Right lung (tissue), 5 donors: ENCODE results near the gene HBA1. TPM values are rescaled to one million over a fixed set of nuclear protein-coding genes. Genes with fewer than 3 reads are reported as not detected.
A peak's percentile ranks its signal among the peaks of the same experiment; 100 is the strongest.
"Not testable (repeated sequence)": the region's sequence is repeated elsewhere in the genome, so short reads cannot be mapped to it uniquely, and the experiment has no call there.

Experiments used
- DNase-seq, 2 donors: peaks; one replicate each; pipeline ENCODE4 v3.0.0-alpha.2; 2013
- polyA plus RNA-seq, 5 donors: library from polyadenylated mRNA; unstranded; fragments of 120-200 nt; gene quantifications; one replicate each; pipeline versions ENCODE4 v1.2.1 to v1.2.3, GENCODE V29; 2013; ENCODE audit warnings: inconsistent platforms in 1 of 5, low replicate concordance in 1 of 5; ENCODE audit not compliant: insufficient read length in 5 of 5, insufficient read depth in 1 of 5

The HBA1 gene
- polyA plus RNA-seq, 5 donors = 605 to 2,429 (median 1,859) TPM

- DNase-seq = not testable (repeated sequence)
These were observed 4.0 kb upstream of the HBA1 start, which contains the start of gene HBA2 for GRCh38 chr16:172374-172941. Gene HBA2 (plus strand): TSS chr16:172876. CDS start chr16:172913, 37 bp downstream.

DNA sequence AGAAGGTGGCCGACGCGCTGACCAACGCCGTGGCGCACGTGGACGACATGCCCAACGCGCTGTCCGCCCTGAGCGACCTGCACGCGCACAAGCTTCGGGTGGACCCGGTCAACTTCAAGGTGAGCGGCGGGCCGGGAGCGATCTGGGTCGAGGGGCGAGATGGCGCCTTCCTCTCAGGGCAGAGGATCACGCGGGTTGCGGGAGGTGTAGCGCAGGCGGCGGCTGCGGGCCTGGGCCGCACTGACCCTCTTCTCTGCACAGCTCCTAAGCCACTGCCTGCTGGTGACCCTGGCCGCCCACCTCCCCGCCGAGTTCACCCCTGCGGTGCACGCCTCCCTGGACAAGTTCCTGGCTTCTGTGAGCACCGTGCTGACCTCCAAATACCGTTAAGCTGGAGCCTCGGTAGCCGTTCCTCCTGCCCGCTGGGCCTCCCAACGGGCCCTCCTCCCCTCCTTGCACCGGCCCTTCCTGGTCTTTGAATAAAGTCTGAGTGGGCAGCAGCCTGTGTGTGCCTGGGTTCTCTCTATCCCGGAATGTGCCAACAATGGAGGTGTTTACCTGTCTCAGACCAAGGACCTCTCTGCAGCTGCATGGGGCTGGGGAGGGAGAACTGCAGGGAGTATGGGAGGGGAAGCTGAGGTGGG lies 3.1 kb upstream of the HBA1 start:
- DNase-seq = not testable (repeated sequence)

GRCh38 chr16:173928-174769 lies 2.3 kb upstream of the HBA1 start:
- peak in 1 of 2 donors; percentile 34 for DNase-seq

- DNase-seq = no peak
These were observed 1.2 kb upstream of the HBA1 start for GRCh38 chr16:175011-175949.

- not testable (repeated sequence) for DNase-seq
These were observed 474 bp upstream of the HBA1 start for GRCh38 chr16:176006-176405.

- DNase-seq = no peak
These were observed 928 bp downstream of the HBA1 start for GRCh38 chr16:177394-177822.

GRCh38 chr16:177981-178667 lies 1.6 kb downstream of the HBA1 start:
- no peak for DNase-seq

- DNase-seq = no peak
These were observed 2.2 kb downstream of the HBA1 start for GRCh38 chr16:178668-179015.

DNA sequence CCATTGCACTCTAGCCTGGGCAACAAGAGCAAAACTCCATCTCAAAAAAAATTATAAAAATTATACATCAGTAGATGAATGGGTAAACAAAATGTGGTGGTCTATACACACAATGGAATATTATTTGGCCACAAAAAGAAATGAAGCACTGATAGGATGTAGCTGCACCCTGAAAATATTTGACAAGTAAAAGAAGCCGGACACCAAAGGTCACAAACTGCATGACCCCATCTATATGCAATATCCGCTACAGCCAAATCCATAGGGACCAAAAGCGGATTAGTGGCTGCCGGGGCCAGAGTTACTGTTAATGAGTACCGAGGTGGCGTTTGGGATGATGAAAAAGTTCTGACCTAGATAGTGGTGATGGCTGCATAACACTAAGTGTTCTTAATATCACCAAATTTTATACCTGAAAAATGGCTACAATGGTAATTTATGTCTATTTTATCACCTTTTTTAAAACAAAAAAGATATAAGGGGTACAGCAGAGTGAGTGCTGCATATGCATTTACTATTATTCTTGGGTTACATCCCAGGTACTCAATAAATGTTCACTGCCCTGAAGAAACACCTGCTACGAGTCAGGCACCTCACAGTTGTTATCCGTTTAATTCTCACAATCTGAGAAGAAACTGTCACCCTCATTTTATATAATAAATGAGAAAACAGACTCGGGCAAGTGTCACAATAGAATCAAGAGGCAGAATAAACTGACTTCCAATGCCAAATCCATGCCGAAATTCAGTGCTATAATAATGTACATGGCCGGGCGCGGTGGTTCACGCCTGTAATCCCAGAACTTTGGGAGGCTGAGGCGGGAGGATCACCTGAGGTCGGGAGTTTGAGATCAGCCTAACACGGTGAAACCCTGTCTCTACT lies 3.0 kb downstream of the HBA1 start:
- no peak for DNase-seq

DNA sequence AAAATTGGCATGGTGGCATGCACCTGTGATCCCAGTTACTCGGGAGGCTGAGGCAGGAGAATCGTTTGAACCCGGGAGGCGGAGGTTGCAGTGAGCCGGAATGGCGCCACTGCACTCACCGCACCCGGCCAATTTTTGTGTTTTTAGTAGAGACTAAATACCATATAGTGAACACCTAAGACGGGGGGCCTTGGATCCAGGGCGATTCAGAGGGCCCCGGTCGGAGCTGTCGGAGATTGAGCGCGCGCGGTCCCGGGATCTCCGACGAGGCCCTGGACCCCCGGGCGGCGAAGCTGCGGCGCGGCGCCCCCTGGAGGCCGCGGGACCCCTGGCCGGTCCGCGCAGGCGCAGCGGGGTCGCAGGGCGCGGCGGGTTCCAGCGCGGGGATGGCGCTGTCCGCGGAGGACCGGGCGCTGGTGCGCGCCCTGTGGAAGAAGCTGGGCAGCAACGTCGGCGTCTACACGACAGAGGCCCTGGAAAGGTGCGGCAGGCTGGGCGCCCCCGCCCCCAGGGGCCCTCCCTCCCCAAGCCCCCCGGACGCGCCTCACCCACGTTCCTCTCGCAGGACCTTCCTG lies 3.7 kb downstream of the HBA1 start, which contains the start of gene HBQ1:
Gene HBQ1 (plus strand): TSS at position 359 of the 575 bp plus-strand sequence. CDS start 28 bp downstream, at position 387.
- DNase-seq = no peak

DNA sequence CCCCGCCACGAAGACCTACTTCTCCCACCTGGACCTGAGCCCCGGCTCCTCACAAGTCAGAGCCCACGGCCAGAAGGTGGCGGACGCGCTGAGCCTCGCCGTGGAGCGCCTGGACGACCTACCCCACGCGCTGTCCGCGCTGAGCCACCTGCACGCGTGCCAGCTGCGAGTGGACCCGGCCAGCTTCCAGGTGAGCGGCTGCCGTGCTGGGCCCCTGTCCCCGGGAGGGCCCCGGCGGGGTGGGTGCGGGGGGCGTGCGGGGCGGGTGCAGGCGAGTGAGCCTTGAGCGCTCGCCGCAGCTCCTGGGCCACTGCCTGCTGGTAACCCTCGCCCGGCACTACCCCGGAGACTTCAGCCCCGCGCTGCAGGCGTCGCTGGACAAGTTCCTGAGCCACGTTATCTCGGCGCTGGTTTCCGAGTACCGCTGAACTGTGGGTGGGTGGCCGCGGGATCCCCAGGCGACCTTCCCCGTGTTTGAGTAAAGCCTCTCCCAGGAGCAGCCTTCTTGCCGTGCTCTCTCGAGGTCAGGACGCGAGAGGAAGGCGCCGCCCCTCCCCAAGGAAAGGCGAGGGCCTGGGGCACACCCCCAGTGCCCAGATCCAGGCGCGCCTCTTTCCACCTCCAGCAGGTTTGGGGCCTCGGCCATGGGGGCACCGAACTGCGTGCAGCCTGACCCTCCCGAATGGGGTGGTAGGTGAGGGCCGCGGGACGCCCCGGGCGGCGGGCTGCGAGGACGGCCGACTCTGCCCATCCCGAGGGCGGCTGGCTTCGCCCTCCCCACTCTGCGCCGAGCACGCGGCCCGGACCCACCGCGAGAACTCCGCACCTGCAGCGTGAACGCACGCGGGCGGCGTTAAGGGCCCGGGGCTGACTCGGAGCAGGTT lies 4.4 kb downstream of the HBA1 start:
- DNase-seq = peak in 1 of 2 donors; percentile 36

DNA sequence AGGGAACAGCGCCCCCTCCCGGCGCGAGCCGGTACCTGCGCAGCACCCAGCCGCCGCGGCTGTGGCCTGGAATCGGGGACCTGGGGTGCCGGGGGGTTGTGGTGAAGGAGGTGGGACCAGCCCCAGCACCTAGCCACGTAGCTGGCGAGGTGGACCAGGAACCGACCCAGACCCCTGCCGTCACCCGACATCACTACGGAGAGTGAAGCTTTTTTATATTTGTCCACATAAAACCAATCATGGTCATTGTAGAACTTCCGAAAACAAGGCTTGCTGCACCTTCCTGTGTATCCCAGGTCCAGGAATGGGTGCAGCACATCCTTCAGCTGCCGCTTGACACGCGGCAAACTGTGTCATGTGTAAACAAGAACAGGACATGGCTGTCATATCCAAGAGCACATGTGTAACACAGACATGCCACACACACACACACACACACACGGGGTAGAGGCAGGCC lies 5.1 kb downstream of the HBA1 start:
- DNase-seq = no peak

- no peak for DNase-seq
These were observed 6.5 kb downstream of the HBA1 start for GRCh38 chr16:183005-183404.

DNA sequence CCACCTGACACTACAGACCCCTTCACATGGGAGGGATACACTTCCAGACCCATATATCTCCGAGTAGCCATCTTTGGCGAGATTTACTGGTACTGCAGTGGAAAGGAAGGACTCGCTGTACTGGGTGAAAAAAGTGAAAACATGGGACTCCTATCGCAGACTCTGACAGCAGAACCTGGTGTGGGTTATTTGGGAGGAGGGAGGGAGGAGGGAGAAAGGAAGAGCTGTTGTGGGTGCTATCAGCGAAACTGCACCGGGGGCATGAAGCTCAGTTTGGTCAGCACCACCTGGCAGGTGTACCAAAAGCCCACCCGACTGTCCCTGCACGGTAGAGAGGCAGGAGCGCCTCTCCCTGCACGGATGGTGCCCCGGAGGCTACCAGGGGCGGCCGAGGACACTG lies 8.7 kb downstream of the HBA1 start:
- DNase-seq = no peak

DNA sequence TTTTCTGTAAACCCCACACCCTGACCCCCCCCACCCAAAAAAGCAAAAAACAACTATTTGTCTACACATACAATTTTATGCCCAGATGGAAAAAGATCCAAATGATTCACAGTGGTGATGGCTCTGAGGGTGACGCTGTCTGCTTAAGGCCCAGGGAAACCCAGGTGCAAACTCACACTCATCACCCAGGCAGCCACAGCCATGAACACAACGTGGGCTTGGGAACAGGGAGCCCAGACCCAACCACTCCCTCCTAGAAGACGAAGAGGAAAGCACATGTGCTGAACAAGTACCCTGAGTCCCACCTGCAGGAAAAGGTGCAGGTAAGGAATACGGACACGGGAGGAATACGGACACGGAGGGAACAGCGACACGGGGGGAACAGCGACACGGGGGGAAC lies 9.2 kb downstream of the HBA1 start:
- no peak for DNase-seq

DNA sequence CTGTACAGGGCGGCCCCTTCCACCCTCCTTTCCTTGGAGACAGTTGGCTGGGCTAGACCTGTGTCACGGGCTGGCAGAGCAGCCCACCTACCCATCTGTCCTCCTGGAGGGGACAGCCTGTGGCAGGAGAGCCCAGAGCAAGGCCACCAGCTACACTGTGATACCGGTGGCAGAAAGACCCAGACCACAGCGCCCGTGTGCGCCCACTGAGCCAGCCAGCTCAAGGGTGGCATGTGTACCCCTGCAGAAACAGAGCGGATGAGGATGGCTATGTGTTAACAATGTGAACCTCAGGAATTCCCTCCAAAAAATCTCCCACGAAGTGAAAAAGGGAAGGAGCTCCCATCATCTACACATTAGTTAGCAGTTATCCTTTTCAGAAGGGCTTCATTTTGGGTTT lies 10.8 kb downstream of the HBA1 start:
- no peak for DNase-seq

DNA sequence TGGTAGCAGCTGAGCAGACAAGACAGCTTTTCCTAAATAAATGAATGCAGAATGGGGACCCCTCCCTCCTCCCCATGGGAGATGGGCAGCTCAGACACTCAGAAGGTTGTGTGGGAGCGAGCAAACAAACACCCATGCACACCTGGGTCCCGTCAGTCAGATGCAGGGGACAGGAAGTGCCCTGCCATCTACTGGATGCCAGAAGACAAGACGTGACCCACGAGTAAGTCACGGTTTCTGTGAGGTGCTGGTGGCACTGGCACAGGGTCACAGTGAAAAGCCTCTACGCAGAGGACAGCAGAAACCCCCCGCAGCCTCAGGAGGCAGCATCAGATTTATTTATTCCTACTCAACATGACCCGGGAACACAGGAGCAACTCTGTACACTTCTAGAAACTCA lies 12.2 kb downstream of the HBA1 start:
- no peak for DNase-seq

DNA sequence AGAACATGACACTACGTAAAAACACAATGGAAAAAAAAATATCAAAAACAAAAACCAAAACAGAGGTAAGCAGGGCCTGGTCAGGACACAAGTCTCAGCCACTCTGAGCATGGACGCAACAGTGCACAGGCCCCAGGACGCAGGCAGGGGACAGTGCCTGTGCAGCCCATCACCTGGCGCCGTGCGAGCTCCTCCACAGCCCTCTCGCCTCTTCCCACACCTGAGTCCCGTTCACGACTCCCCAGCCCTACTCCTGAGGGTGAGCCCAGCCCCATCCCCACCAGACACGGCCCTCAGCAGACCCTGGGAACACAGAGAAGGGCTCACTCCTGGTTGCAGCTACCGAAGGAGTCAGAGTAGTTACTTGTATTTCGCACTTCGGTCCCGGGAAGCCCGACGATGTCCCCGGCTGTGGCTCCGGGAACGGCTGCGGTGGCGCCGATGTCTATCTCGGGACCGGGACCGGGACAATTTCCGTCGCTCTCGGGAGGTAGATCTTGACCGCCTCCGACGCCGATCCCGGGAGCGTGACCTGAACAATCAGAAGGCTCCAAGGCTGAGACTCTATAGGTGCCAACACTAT lies 13.2 kb downstream of the HBA1 start:
- no peak for DNase-seq
